Neural crest cell (in vitro differentiated cells): ENCODE measurements around the gene CSNK1A1. TPM values are rescaled to one million over a fixed set of nuclear protein-coding genes. Genes with fewer than 3 reads are reported as not detected.

Experiments
- DNase-seq: peaks from one replicate; pipeline ENCODE4 v3.0.0; 2021; ENCODE audit warnings: low read depth, mixed read lengths, low spot score
- H3K27ac Mint-ChIP-seq: one replicate; pipeline ENCODE4 v1.8.0; 2021; ENCODE audit warnings: mild to moderate bottlenecking, mixed read lengths; ENCODE audit not compliant: unreplicated experiment
- H3K27me3 Mint-ChIP-seq: 2 replicates; pipeline ENCODE4 v1.8.0; 2021; ENCODE audit warnings: low read depth, mild to moderate bottlenecking, mixed read lengths
- H3K36me3 Mint-ChIP-seq: 2 replicates; pipeline ENCODE4 v1.8.0; 2021; ENCODE audit warnings: low read depth, mild to moderate bottlenecking, mixed read lengths
- H3K4me1 Mint-ChIP-seq: 2 replicates; pipeline ENCODE4 v1.8.0; 2021; ENCODE audit warnings: mixed read lengths
- H3K4me3 Mint-ChIP-seq: one replicate; pipeline ENCODE4 v1.8.0; 2021; ENCODE audit warnings: mild to moderate bottlenecking, mixed read lengths
- H3K9me3 Mint-ChIP-seq: 2 replicates; pipeline ENCODE4 v1.8.0; 2021; ENCODE audit warnings: mixed read lengths
- total RNA-seq: library from RNA; stranded (reverse); gene quantifications from 2 replicates; pipeline ENCODE4 v1.2.1, GENCODE V29; 2021
- TF ChIP-seq, protein P1 (sequence below): fragments of 200-600 bp; sonication (generic); conservative IDR thresholded peaks from 2 replicates; pipeline ENCODE4 v1.5.0; 2021; ENCODE audit warnings: antibody characterized with exemption, mild to moderate bottlenecking

CSNK1A1 gene
- total RNA-seq, 1 donor from 2014 or later, result 218 TPM

DNA sequence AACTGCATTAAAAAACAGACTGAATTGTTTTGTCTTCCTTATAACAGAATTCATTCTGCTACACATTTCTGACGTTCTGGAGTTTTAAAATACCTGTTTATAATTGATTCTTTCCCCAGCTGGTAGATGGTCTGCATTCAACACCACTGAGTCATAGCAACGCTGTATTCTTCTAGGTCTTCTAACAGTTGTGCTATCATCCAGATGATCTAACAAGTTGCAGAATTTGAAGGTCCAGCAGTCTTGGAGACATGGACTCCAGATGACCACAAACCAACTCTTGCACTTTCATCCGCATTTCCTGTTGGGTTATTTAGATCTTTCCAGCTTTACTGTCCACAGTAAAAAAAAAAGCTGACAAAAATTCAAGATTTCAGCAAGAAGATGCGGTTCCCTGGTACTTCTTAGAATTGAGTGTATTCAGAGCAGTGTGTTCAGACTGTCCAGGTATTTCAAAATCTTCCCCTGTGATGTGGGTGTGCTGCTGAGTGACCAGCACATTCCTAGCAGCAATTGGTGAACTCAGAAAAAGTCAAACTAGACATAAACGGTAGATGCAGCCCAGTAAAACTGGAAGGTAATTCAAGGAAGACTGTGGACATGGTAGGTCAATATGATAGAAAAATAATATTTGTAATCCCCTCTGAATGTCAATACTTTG is 50.2 kb downstream of the CSNK1A1 start:
- Mint-ChIP-seq H3K4me1 (peaks cover 4% of the 10 kb centered on the region), H3K27me3 (no peaks in the 10 kb centered on the region), H3K4me3 (no peak overlapping the region), H3K27ac (no peak overlapping the region), H3K9me3 (no peaks in the 10 kb centered on the region), H3K36me3 (peaks cover 13% of the 10 kb centered on the region)
- TF ChIP-seq, protein P1, sequence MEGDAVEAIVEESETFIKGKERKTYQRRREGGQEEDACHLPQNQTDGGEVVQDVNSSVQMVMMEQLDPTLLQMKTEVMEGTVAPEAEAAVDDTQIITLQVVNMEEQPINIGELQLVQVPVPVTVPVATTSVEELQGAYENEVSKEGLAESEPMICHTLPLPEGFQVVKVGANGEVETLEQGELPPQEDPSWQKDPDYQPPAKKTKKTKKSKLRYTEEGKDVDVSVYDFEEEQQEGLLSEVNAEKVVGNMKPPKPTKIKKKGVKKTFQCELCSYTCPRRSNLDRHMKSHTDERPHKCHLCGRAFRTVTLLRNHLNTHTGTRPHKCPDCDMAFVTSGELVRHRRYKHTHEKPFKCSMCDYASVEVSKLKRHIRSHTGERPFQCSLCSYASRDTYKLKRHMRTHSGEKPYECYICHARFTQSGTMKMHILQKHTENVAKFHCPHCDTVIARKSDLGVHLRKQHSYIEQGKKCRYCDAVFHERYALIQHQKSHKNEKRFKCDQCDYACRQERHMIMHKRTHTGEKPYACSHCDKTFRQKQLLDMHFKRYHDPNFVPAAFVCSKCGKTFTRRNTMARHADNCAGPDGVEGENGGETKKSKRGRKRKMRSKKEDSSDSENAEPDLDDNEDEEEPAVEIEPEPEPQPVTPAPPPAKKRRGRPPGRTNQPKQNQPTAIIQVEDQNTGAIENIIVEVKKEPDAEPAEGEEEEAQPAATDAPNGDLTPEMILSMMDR, result no peak
- no peak for DNase-seq

DNA sequence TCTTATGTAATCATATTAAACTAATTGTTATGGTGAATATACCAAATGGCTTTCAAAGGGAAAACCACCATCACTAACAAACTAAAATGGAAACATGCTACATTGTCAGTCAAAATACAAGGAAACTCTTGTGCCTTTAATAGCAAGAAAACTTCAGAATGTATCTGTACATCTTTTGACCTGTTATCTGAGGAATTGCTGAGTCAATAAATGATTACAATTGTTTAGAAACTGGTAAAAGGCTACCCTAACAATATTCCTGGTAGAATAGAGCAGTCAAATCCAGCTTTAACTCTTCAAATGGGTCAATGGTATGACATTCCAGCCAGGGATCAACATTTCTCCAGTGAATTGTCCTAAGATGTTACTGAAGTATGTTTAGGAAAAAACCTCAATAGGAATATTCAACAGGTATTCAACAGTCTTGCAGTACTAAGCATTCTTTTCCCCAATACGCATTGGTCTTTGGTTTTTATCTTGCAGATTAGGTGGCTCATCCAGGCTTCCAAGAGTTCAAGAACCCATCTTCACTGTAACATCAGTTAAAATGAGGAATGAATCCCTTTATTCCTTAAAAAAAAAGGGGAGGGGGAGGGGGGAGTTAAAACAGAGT is 52.4 kb downstream of the CSNK1A1 start:
- H3K4me3 Mint-ChIP-seq, result no peak overlapping the region

DNA sequence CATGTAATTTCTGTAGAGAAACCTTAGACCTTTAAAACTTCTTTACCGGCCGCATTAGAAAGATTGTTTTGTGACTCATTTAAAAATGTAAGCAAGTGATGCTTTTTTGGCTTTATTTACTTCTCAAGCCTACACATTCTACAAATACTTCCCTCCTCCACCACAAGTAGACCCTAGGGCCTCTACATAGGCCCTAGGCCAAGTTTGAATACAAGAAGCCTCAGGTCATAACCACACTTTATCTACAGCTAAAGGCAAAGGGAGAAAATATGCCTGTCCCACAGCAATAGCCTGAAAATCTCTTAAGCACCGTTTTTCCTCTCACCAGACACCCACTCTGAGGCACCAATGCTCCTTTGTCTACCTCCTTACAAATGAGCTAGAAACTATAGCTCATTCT is 53.9 kb downstream of the CSNK1A1 start:
- no peak overlapping the region for H3K27ac Mint-ChIP-seq
- no peaks in the 10 kb centered on the region for H3K27me3 Mint-ChIP-seq
- no peak for DNase-seq
- no peak overlapping the region for H3K4me3 Mint-ChIP-seq
- peaks cover 7% of the 10 kb centered on the region for H3K4me1 Mint-ChIP-seq
- H3K36me3 Mint-ChIP-seq, result peaks cover 20% of the 10 kb centered on the region
- no peaks in the 10 kb centered on the region for H3K9me3 Mint-ChIP-seq
- TF ChIP-seq, protein P1, result no peak

More for the DNA sequence above, 52.4 kb downstream of the CSNK1A1 start:
- Mint-ChIP-seq H3K27ac (no peak overlapping the region), H3K9me3 (no peaks in the 10 kb centered on the region), H3K36me3 (peaks cover 15% of the 10 kb centered on the region), H3K27me3 (no peaks in the 10 kb centered on the region), H3K4me1 (peaks cover 7% of the 10 kb centered on the region)
- no peak for DNase-seq
- TF ChIP-seq, protein P1, result no peak

DNA sequence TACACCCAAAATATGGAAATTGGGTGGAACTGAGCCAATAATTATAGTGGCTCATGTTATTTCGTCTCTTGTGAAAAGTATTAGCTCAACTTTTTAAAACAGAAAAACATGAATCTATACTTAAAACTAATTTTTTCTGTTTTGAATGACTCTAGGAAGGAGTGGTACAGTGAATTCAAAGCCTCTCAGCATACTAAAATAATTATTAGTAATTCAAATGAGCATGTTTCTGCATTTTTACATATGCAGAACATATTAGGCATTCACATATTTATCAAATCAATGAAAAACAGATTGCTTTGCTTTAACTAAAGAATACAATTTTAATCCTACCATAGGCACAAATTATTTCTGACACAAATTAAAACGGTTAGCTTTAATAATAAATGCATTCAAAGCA is 54.3 kb downstream of the CSNK1A1 start:
- no peak for DNase-seq
- Mint-ChIP-seq H3K36me3 (peaks cover 20% of the 10 kb centered on the region), H3K4me1 (peaks cover 7% of the 10 kb centered on the region), H3K27me3 (no peaks in the 10 kb centered on the region), H3K9me3 (no peaks in the 10 kb centered on the region), H3K4me3 (no peak overlapping the region), H3K27ac (no peak overlapping the region)
- TF ChIP-seq, protein P1, result no peak

DNA sequence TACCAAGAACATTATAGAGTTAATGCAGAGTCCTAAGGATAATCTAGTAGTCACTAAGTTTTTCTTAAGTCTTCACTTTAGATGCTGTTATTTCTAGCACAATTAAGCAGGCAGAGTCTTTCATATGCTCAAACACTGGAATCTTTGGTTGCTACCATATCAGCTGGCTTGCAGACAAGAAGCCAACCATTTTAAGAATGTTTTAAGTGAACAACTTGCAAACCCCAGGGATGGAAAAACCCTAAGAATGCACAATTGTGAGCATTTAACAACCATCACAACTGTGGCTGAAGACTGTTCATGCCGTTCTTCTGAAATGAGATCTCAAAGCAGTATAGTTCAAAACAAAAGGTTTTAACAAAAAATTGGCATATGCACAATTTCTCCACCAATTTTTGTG is 55.1 kb downstream of the CSNK1A1 start:
- no peak overlapping the region for H3K27ac Mint-ChIP-seq
- no peaks in the 10 kb centered on the region for H3K27me3 Mint-ChIP-seq
- TF ChIP-seq, protein P1, result no peak
- H3K36me3 Mint-ChIP-seq, result peaks cover 18% of the 10 kb centered on the region
- H3K4me3 Mint-ChIP-seq, result no peak overlapping the region
- peaks cover 7% of the 10 kb centered on the region for H3K4me1 Mint-ChIP-seq
- H3K9me3 Mint-ChIP-seq, result no peaks in the 10 kb centered on the region
- no peak for DNase-seq
